Head of caudate nucleus (tissue), 42 donors: ENCODE results near the gene METAP1D.
"Not testable (repeated sequence)": the region's sequence is repeated elsewhere in the genome, so short reads cannot be mapped to it uniquely, and the experiment has no call there.

Experiments used
- DNase-seq, 42 donors: peaks; one replicate each; pipeline versions ENCODE4 v3.0.0 to v3.0.0-alpha.2; 2020 to 2021; ENCODE audit warnings: mixed read lengths in 7 of 42
- intact Hi-C: fragments of 100-400 bp; cut with DNase I; formaldehyde crosslinking; loops from one replicate; pipeline ENCODE4 v1.15.0; 2022

Gene METAP1D

GRCh38 chr2:171999604-172000469 lies at the start of gene METAP1D:
METAP1D (plus strand) TSS chr2:171999953; CDS start chr2:171999970, 17 bp downstream.
- intact Hi-C loops = loop anchor here (5.0 to 10.0 kb wide), 2 partner anchors 73 to 105 kb away; partner anchors contain the start of gene DLX2
- DNase-seq = peak; percentile 78 to 97 (median 94)

GRCh38 chr2:171952276-171952675 lies 47.5 kb upstream of the METAP1D start:
- DNase-seq = no peak
- intact Hi-C loops = no loop called here

GRCh38 chr2:171952748-171953147 lies 47.0 kb upstream of the METAP1D start:
- intact Hi-C loops = no loop called here

GRCh38 chr2:171956135-171956825 lies 43.5 kb upstream of the METAP1D start:
- intact Hi-C loops = no loop called here
- DNase-seq = no peak

More at GRCh38 chr2:171952748-171953147, 47.0 kb upstream of the METAP1D start:
- no peak for DNase-seq

GRCh38 chr2:171957061-171957460 lies 42.7 kb upstream of the METAP1D start:
- DNase-seq = no peak
- intact Hi-C loops = no loop called here

- no peak for DNase-seq
Measured at GRCh38 chr2:171958475-171958874, 41.3 kb upstream of the METAP1D start.

GRCh38 chr2:171959998-171960397 lies 39.8 kb upstream of the METAP1D start:
- intact Hi-C loops = no loop called here
- DNase-seq = no peak

More at GRCh38 chr2:171958475-171958874, 41.3 kb upstream of the METAP1D start:
- intact Hi-C loops = no loop called here

GRCh38 chr2:171960570-171960969 lies 39.2 kb upstream of the METAP1D start:
- no peak for DNase-seq
- intact Hi-C loops = no loop called here

- no peak for DNase-seq
- intact Hi-C loops = no loop called here
Measured at GRCh38 chr2:171963198-171963597, 36.6 kb upstream of the METAP1D start.

- intact Hi-C loops = no loop called here
Measured at GRCh38 chr2:171964308-171964707, 35.4 kb upstream of the METAP1D start.

GRCh38 chr2:171965238-171965637 lies 34.5 kb upstream of the METAP1D start:
- intact Hi-C loops = no loop called here
- no peak for DNase-seq

More at GRCh38 chr2:171964308-171964707, 35.4 kb upstream of the METAP1D start:
- no peak for DNase-seq

GRCh38 chr2:171965661-171966060 lies 34.1 kb upstream of the METAP1D start:
- no peak for DNase-seq
- intact Hi-C loops = no loop called here

GRCh38 chr2:171966235-171966634 lies 33.5 kb upstream of the METAP1D start:
- intact Hi-C loops = no loop called here
- DNase-seq = no peak

GRCh38 chr2:171966688-171967087 lies 33.1 kb upstream of the METAP1D start:
- intact Hi-C loops = no loop called here
- no peak for DNase-seq

GRCh38 chr2:171968509-171968908 lies 31.2 kb upstream of the METAP1D start:
- DNase-seq = no peak
- intact Hi-C loops = no loop called here

GRCh38 chr2:171972329-171972982 lies 27.3 kb upstream of the METAP1D start:
- intact Hi-C loops = no loop called here
- no peak for DNase-seq

GRCh38 chr2:171979103-171979502 lies 20.6 kb upstream of the METAP1D start:
- intact Hi-C loops = no loop called here
- DNase-seq = no peak

- intact Hi-C loops, DNase-seq: not testable (repeated sequence)
Measured at GRCh38 chr2:171983924-171984323, 15.8 kb upstream of the METAP1D start.

- intact Hi-C loops = no loop called here
- no peak for DNase-seq
Measured at GRCh38 chr2:171985076-171985475, 14.7 kb upstream of the METAP1D start.

GRCh38 chr2:171986778-171987177 lies 13.0 kb upstream of the METAP1D start:
- intact Hi-C loops = no loop called here
- no peak for DNase-seq
